ENCODE measurements around the gene ATOSB.
"Not testable (repeated sequence)": the region's sequence is repeated elsewhere in the genome, so short reads cannot be mapped to it uniquely, and the experiment has no call there.

The ATOSB gene, protein sequence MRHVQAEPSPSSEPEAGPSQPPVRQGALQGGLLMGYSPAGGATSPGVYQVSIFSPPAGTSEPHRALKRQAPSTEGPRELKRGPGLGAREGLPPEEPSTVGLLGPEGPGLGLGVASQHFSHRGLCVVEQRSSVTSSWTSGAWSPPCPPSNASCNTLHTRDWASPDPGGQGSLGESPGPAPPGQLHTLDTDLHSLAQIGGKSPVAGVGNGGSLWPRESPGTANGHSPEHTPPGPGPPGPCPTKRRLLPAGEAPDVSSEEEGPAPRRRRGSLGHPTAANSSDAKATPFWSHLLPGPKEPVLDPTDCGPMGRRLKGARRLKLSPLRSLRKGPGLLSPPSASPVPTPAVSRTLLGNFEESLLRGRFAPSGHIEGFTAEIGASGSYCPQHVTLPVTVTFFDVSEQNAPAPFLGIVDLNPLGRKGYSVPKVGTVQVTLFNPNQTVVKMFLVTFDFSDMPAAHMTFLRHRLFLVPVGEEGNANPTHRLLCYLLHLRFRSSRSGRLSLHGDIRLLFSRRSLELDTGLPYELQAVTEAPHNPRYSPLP

DNA sequence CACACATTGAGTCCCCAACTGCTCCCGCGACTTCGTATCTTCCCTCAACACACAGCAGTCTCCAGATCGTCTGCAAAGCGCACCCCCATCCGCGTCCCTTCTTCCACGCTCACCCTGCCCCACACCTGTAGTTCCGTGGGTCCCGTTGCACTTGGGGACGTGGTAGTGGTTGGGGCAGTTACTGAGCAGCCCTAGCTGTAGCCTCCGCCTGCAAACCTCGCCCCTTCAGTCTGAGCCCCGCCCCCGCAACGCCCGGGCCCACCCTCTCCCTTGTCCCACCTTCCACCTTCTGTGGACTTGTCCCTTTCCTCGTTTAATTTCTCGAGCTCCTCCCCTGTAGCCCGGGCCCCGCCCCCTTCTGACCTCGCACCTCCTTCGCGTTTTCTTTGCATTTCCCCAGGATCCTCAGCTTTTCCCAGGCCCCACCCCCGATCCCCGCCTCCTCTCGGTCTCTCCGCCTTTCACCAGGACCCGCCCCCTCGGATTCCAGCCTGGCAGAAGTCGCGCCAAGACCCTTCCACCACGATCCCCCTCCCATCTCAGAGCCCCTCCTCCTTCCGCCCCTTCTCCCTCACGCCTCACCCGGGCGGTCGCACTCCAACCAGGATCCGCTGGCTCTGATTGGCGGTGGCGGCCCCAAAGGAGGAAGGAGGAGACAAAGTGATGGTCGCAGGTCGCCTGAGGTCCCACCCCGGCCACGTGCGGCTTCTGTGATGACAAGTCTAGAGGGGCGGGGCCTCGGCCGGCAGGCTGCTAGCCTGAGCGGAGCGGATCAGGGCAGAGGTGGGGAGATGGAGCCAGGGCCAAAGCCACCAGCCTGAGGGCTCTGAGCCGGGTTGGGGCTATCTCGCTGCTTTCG, at the start of gene ATOSB:
Gene ATOSB, minus strand, starts transcription at position 183 of the 859 bp plus-strand sequence. CDS start 7,588 bp downstream, outside the sequence.
- in situ Hi-C loops (cut with HindIII; ENCODE audit: low sequenced_read_pairs), result no loop called here

GRCh38 chr9:35164711-35165110, 49.0 kb upstream of the ATOSB start:
- in situ Hi-C loops (cut with HindIII; ENCODE audit: low sequenced_read_pairs), result no loop called here

- in situ Hi-C loops (cut with HindIII; ENCODE audit: low sequenced_read_pairs), result no loop called here
These were observed 47.8 kb upstream of the ATOSB start for GRCh38 chr9:35163413-35163812.

GRCh38 chr9:35162605-35163315, 47.1 kb upstream of the ATOSB start:
- in situ Hi-C loops (cut with HindIII; ENCODE audit: low sequenced_read_pairs), result no loop called here

- in situ Hi-C loops (cut with HindIII; ENCODE audit: low sequenced_read_pairs), result no loop called here
These were observed 46.3 kb upstream of the ATOSB start, which contains the start of gene UNC13B for GRCh38 chr9:35161713-35162604. TSS of gene UNC13B (plus strand) at chr9:35162009. CDS start at chr9:35162284, 275 bp downstream.

DNA sequence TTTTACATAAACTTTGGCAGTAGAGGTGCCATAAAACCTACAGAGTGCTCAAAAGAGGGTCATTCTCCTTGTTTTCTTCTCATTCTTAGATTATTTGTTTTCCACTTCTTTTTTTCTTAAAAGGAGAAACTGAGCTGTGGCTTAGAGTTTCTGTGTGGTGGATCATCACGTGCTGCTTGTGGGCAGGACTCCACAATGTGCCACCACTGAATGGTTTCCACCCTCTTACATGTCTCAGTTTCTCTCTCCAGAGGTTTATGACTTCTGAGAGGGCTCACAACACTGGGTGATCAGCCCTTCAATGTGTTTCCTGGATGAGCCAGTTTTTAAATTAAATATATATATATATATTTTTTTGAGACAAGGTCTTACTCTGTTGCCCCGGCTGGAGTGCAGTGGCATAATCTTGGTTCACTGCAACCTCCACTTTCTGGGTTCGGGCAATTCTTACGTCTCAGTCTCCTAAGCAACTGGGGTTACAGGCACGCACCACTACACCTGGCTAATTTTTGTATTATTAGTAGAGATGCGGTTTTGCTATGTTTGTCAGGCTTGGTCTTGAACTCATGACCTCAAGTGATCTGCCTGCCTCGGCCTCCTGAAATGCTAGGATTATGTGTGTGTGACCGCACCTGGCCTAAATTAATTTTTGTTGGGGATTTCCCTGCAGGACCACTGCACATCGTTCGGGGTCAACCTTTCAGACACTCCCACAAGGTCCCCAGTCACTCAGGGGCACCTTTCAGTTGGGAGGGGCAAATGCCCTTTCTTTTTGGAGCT, 43.0 kb upstream of the ATOSB start:
- in situ Hi-C loops (cut with HindIII; ENCODE audit: low sequenced_read_pairs), result no loop called here

- in situ Hi-C loops (cut with HindIII; ENCODE audit: low sequenced_read_pairs), result not testable (repeated sequence)
These were observed 42.2 kb upstream of the ATOSB start for GRCh38 chr9:35157836-35158235.

DNA sequence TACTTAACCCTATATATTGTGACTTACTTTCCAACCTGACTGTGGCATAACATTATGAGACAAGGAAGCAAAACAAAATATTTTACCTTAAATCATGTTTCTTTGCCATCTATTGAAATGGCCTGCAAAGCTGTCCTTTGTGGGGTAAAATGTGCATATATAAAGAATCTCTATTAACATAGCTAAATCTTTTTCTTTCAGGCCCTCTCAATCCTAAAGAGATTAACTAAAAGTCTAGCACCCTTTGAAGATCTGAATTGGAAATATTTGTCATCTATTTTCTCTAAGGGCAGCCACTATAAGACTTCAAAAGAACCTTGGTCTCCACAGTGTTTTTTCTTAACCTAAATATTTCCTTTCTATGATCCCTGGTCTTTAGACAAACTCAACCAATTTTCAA, 41.1 kb upstream of the ATOSB start:
- in situ Hi-C loops (cut with HindIII; ENCODE audit: low sequenced_read_pairs), result no loop called here

GRCh38 chr9:35152926-35153325, 37.3 kb upstream of the ATOSB start:
- in situ Hi-C loops (cut with HindIII; ENCODE audit: low sequenced_read_pairs), result no loop called here

GRCh38 chr9:35147941-35148563, 32.4 kb upstream of the ATOSB start:
- in situ Hi-C loops (cut with HindIII; ENCODE audit: low sequenced_read_pairs), result not testable (repeated sequence)

GRCh38 chr9:35142037-35142436, 26.4 kb upstream of the ATOSB start:
- in situ Hi-C loops (cut with HindIII; ENCODE audit: low sequenced_read_pairs), result no loop called here

DNA sequence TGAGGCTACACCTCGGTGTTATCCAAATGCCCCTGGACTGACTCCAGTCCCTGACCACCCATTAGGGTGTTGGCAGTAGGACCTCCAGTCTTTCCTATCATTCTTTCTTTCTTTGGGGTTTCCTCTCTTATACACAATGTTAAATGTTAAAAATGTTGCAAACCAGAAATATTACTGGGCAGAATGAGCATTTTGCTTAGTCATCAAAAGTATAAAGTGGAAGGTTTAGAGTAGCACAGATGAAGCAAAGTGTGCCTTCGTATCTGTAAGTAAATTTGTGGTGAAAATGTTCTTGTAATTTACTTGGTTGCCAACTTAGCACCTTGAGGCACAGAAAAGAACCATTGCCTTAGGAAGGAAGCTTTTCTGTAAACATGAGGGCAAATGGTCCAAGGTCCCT, 24.4 kb upstream of the ATOSB start:
- in situ Hi-C loops (cut with HindIII; ENCODE audit: low sequenced_read_pairs), result no loop called here

DNA sequence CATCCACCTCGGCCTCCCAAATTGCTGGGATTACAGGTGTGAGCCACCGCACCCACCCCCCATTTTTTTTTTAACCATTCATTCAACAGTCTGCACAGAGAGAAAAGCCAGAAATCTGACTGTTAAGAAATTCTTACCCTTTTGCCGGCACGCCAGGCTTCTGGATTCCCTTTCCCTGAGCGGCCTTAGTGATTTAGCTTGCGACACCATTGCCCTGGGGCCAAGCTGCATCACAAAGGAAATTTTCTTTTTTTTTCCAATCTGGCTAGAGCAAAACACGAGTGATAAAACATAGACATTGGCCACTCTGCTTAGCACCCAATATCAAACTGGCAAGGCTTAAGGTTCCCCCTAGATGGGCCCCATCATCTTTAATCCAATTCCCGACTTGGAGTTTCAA, 21.2 kb upstream of the ATOSB start:
- in situ Hi-C loops (cut with HindIII; ENCODE audit: low sequenced_read_pairs), result no loop called here

DNA sequence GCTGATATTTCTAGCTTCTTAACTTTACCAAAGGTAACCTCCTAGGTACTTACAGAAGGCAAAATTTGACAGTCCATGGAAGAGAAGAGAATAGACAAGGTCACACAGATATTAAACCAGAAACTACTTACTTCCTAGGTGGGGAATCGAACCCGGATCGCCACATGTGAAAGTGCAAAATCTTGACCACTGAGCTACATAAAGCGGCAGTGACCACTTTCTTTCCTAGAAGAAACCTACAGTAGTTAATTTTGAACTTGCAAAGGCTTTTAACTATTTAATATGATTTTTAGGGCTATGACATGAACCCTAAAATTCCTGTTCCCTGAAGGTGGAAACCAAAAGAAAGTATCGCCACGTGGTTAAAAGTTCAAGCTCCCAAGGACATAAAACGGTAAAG, 20.3 kb upstream of the ATOSB start:
- in situ Hi-C loops (cut with HindIII; ENCODE audit: low sequenced_read_pairs), result no loop called here

DNA sequence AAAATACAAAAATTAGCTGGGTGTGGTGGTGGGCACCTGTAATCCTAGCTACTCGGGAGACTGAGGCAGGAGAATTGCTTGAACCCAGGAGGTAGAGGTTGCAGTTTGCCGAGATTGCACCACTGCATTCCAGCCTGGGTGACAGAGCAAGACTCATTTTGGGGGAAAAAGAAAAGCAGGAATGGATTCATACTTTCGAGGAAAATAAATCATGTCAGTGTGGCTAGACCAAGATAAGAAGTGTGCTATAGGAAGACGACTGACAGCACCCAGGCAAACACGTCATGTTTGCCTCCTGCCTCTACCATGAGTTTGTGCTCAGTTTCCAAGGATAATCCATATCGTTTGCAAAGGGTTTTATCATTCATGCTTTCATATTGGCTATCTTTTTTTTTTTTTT, 19.3 kb upstream of the ATOSB start:
- in situ Hi-C loops (cut with HindIII; ENCODE audit: low sequenced_read_pairs), result no loop called here

- in situ Hi-C loops (cut with HindIII; ENCODE audit: low sequenced_read_pairs), result no loop called here
These were observed 1.4 kb upstream of the ATOSB start for GRCh38 chr9:35116898-35117551.

DNA sequence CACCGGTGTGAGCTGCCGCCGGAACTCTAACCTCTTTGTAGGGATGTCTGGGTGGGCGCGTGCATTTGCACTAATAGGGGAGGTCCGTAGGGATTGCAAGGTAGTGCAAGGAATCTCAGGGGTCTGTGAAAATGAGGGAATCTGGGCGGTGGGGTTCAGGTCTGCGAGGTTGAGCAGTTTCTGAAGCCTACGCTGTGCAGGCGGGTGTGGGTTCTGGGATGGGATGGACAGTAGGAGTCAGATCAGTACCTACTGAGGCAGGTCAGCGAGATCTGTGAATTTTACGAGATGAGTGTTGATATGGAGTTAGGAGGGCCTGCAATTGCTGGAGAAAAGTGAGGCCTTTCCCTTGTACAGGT, 856 bp upstream of the ATOSB start:
- in situ Hi-C loops (cut with HindIII; ENCODE audit: low sequenced_read_pairs), result no loop called here
